A549 (cell line): ENCODE results near the gene PRKAG2. TPM values are rescaled to one million over a fixed set of nuclear protein-coding genes. Genes with fewer than 3 reads are reported as not detected.

Experiments used
- ATAC-seq, 2 experiments: fragments of 200-7000 bp in 1 of 2; fragments of >200 bp in 1 of 2; cut with Nextera tagmentation in 1 of 2; cut with Tn5 transposase in 1 of 2; 3 replicates each; pipeline versions ENCODE4 v1.8.0 to v1.9.1; 2018 to 2020; ENCODE audit warnings: mild to moderate bottlenecking in 1 of 2, moderate library complexity in 1 of 2
- CTCF ChIA-PET: fragments of 300-600 bp; sonication (Branson Sonifier 250); formaldehyde crosslinking; extraction: SDS; loops from one replicate; lab custom pipeline; 2021; ENCODE audit warnings: antibody characterized with exemption, inconsistent platforms; lab: Yijun Ruan, JAX
- POLR2A ChIA-PET: fragments of 350-600 bp; formaldehyde crosslinking; extraction: SDS; loops from one replicate; lab custom pipeline; 2021; ENCODE audit warnings: antibody characterized with exemption, inconsistent platforms; lab: Yijun Ruan, JAX
- DNase-seq, 2 experiments: peaks; one replicate each; pipeline versions ENCODE4 v3.0.0 to v3.0.0-alpha.2; 2011 to 2016; ENCODE audit warnings: low read depth in 1 of 2, low spot score in 1 of 2
- FAIRE-seq: peaks from 2 replicates; lab custom pipeline; 2011; peaks lifted over from hg19 to GRCh38; lab: Jason Lieb, UNC
- H3K27ac ChIP-seq, 2 experiments: fragments of >200 bp; sonication (Bioruptor Twin); formaldehyde crosslinking; 3 replicates each; pipeline ENCODE4 v1.5.1; 2016 to 2017
- H3K4me1 ChIP-seq: fragments of >200 bp; sonication (Bioruptor Twin); formaldehyde crosslinking; 3 replicates; pipeline ENCODE4 v1.6.1; 2016
- H3K4me2 ChIP-seq: fragments of >200 bp; sonication (Bioruptor Twin); formaldehyde crosslinking; 3 replicates; pipeline ENCODE4 v1.6.1; 2016
- H3K4me3 ChIP-seq: fragments of >200 bp; sonication (Bioruptor Twin); formaldehyde crosslinking; 3 replicates; pipeline ENCODE4 v1.5.1; 2016
- H3K9me3 ChIP-seq: fragments of >200 bp; sonication (Bioruptor Twin); formaldehyde crosslinking; 3 replicates; pipeline ENCODE4 v1.6.1; 2016
- CBX2 ChIP-seq: fragments of 200-600 bp; sonication (generic); IDR thresholded peaks from 2 replicates; pipeline ENCODE4 v1.6.1; 2016; ENCODE audit warnings: low read depth, mild to moderate bottlenecking, borderline replicate concordance
- CHD2 ChIP-seq: fragments of 150-350 bp; IDR thresholded peaks from 2 replicates; pipeline ENCODE4 v1.6.1; 2014; ENCODE audit warnings: low read length; ENCODE audit not compliant: partially characterized antibody
- EHF ChIP-seq: fragments of 250-450 bp; sonication (Bioruptor Pico); IDR thresholded peaks from 2 replicates; pipeline ENCODE4 v1.5.0; 2020; ENCODE audit warnings: mild to moderate bottlenecking
- EP300 ChIP-seq, 2 experiments: fragments of >200 bp; sonication (Bioruptor Twin); formaldehyde crosslinking; IDR thresholded peaks; 2 replicates in 1 of 2; 3 replicates in 1 of 2; pipeline ENCODE4 v1.6.1; 2016 to 2017
- ESRRA ChIP-seq: fragments of 150-350 bp; IDR thresholded peaks from 2 replicates; pipeline ENCODE4 v1.6.1; 2014; ENCODE audit warnings: mild to moderate bottlenecking, low read length, borderline replicate concordance
- FOSL2 ChIP-seq, 2 experiments: fragments of 450-650 bp in 1 of 2; fragments of >200 bp in 1 of 2; sonication (Bioruptor Twin) in 1 of 2; formaldehyde crosslinking; IDR thresholded peaks; 2 replicates each; pipeline versions ENCODE4 v1.5.0 to v1.6.1; 2016 to 2020; ENCODE audit warnings: mild to moderate bottlenecking in 1 of 2, moderate library complexity in 1 of 2
- HOXB13 ChIP-seq: fragments of 250-450 bp; sonication (Bioruptor Pico); IDR thresholded peaks from 2 replicates; pipeline ENCODE4 v1.5.0; 2020; ENCODE audit warnings: low read depth, mild to moderate bottlenecking, moderate library complexity
- HOXB5 ChIP-seq: fragments of 250-450 bp; sonication (Bioruptor Pico); IDR thresholded peaks from 2 replicates; pipeline ENCODE4 v1.5.0; 2020; ENCODE audit warnings: mild to moderate bottlenecking, moderate library complexity
- JUN ChIP-seq, 2 experiments: fragments of >200 bp; sonication (Bioruptor Twin); formaldehyde crosslinking; IDR thresholded peaks; 2 replicates in 1 of 2; 3 replicates in 1 of 2; pipeline ENCODE4 v1.6.1; 2016 to 2017
- KDM1A ChIP-seq: fragments of 200-600 bp; sonication (generic); IDR thresholded peaks from 2 replicates; pipeline ENCODE4 v1.6.1; 2016; ENCODE audit warnings: low read depth, mild to moderate bottlenecking
- KDM5A ChIP-seq: fragments of 200-600 bp; sonication (generic); IDR thresholded peaks from 2 replicates; pipeline ENCODE4 v1.6.1; 2016; ENCODE audit warnings: antibody characterized with exemption, mild to moderate bottlenecking
- NFE2L2 ChIP-seq: fragments of 150-350 bp; conservative IDR thresholded peaks from 2 replicates; pipeline ENCODE4 v1.6.1; 2014; ENCODE audit warnings: low read length
- NPAS2 ChIP-seq: fragments of 250-450 bp; sonication (Bioruptor Pico); IDR thresholded peaks from 2 replicates; pipeline ENCODE4 v1.8.0; 2022; ENCODE audit warnings: mild to moderate bottlenecking, moderate library complexity, borderline replicate concordance
- POLR2A ChIP-seq: IDR thresholded peaks from 2 replicates; pipeline ENCODE4 v1.6.1; 2012; ENCODE audit warnings: mild to moderate bottlenecking, low read length
- RCOR1 ChIP-seq: fragments of 150-350 bp; IDR thresholded peaks from 2 replicates; pipeline ENCODE4 v1.6.1; 2014; ENCODE audit warnings: antibody characterized with exemption, low read length, low read depth
- RNF2 ChIP-seq: fragments of 200-600 bp; sonication (generic); IDR thresholded peaks from 2 replicates; pipeline ENCODE4 v1.6.1; 2016; ENCODE audit warnings: low read depth, mild to moderate bottlenecking, antibody characterized with exemption, moderate library complexity, borderline replicate concordance
- SMC3 ChIP-seq: fragments of >200 bp; sonication (Bioruptor Twin); formaldehyde crosslinking; IDR thresholded peaks from 3 replicates; pipeline ENCODE4 v1.6.1; 2018; ENCODE audit warnings: inconsistent platforms
- SREBF2 ChIP-seq: fragments of 450-650 bp; IDR thresholded peaks from 2 replicates; pipeline ENCODE4 v1.6.1; 2014; ENCODE audit warnings: mild to moderate bottlenecking, moderate library complexity
- TFCP2L1 ChIP-seq: fragments of 250-450 bp; sonication (Bioruptor Pico); IDR thresholded peaks from 2 replicates; pipeline ENCODE4 v1.5.0; 2021; ENCODE audit warnings: mild to moderate bottlenecking
- ZC3H11A ChIP-seq: fragments of 450-650 bp; IDR thresholded peaks from 2 replicates; pipeline ENCODE4 v1.6.1; 2014; ENCODE audit warnings: antibody characterized with exemption, mild to moderate bottlenecking
- ZFP36 ChIP-seq: fragments of 450-650 bp; IDR thresholded peaks from 2 replicates; pipeline ENCODE4 v1.6.1; 2014; ENCODE audit warnings: borderline replicate concordance; ENCODE audit not compliant: partially characterized antibody
- ZSCAN20 ChIP-seq: fragments of 250-450 bp; sonication (Bioruptor Pico); IDR thresholded peaks from 2 replicates; pipeline ENCODE4 v1.8.0; 2022; ENCODE audit warnings: mild to moderate bottlenecking, moderate library complexity
- WGBS: methylation state at CpG from one replicate; pipeline ENCODE4 v1.1.6; 2017; ENCODE audit errors: missing lambda C conversion rate; 5-methylcytosine and 5-hydroxymethylcytosine counted together
- polyA plus RNA-seq, 4 experiments: library from polyadenylated mRNA; depleted of rRNA in 3 of 4; stranded (reverse); fragments of >200 nt; fragmentation: RNase III in 1 of 4; extraction: RNeasy Plus Mini Kit Qiagen cat#74134 plus additional on column Dnase treatment in 1 of 4; gene quantifications; 2 replicates in 3 of 4; 3 replicates in 1 of 4; pipeline ENCODE4 v1.2.3, GENCODE V29; 2011 to 2017
- TF ChIP-seq, protein P1 (sequence below): fragments of >200 bp; sonication (Bioruptor Twin); formaldehyde crosslinking; IDR thresholded peaks from 3 replicates; pipeline ENCODE4 v1.6.1; 2016
- TF ChIP-seq, protein P2 (sequence below): fragments of >200 bp; sonication (Bioruptor Twin); formaldehyde crosslinking; IDR thresholded peaks from 3 replicates; pipeline ENCODE4 v1.5.1; 2016
- TF ChIP-seq, protein P3 (sequence below): fragments of 250-450 bp; sonication (Bioruptor Pico); IDR thresholded peaks from 2 replicates; pipeline ENCODE4 v1.5.0; 2021; ENCODE audit warnings: mild to moderate bottlenecking, moderate library complexity, borderline replicate concordance

PRKAG2 gene
- polyA plus RNA-seq, 2 of the 4 experiments (the other 2 are of a cell fraction), result 26.5 to 31.7 TPM

DNA sequence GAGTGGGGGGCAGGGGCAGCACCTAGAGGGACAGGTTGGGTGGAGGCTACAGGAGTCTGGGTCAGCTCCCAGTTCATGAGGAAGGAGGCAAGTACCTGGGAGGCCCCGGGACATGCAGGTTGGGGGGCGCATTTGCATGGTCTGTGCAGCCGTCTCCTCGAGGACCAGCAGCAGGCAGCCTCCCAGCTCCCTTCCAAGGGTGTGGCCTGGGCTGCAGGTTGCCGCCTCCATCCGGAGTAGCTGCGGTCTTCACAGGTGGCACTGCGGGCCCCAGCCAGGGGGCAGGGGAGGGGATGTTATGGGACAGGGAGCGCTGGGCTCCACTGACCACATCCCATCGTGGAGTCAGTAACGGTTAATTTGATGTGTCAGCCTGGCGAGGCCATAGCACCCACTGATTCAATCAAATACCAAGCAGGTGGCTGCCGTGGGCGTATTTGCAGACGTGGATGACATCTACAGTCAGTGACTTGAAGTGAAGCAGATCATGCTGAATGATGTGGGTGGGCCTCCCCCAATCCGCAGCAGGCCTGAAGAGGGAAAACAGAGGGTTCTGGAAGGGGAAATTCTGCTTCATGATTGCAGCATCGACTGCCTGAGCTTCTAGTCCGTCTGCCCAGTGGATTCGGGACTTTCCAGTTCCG, 81.6 kb downstream of the PRKAG2 start:
- ChIA-PET CTCF (interaction anchor here (3.9 to 12.8 kb wide), 2 partner anchors 12 to 13 kb away, joined by 17 to 153 read pairs; no protein-coding TSS in a partner anchor), POLR2A (no interaction called here)
- Histone ChIP-seq H3K4me3 (no peak overlapping the region), H3K9me3 (no peaks in the 10 kb centered on the region), H3K4me1 (peaks cover 25% of the 10 kb centered on the region), H3K4me2 (no peak overlapping the region), H3K27ac (peak overlapping the region in 1 of 2 experiments; percentile 11; a peak in 1 of 6 replicates)
- 90% methylated on average over 16 of the region's 20 CpGs for WGBS
- ATAC-seq, result no peak
- no peak for FAIRE-seq
- TF ChIP-seq SREBF2 (no peak), HOXB13 (CRISPR knock-in tag) (no peak), TFCP2L1 (no peak), CBX2 (no peak), FOSL2 (IDR thresholded peaks at IDR 0.05) (no peak), FOSL2 (CRISPR knock-in tag; IDR thresholded peaks at IDR 0.05) (no peak), RNF2 (no peak), POLR2A (no peak), CHD2 (no peak), ZC3H11A (no peak), NPAS2 (no peak), ESRRA (no peak), RCOR1 (no peak), ZFP36 (no peak), JUN (IDR thresholded peaks at IDR 0.05) (no peak)
- TF ChIP-seq, protein P1, sequence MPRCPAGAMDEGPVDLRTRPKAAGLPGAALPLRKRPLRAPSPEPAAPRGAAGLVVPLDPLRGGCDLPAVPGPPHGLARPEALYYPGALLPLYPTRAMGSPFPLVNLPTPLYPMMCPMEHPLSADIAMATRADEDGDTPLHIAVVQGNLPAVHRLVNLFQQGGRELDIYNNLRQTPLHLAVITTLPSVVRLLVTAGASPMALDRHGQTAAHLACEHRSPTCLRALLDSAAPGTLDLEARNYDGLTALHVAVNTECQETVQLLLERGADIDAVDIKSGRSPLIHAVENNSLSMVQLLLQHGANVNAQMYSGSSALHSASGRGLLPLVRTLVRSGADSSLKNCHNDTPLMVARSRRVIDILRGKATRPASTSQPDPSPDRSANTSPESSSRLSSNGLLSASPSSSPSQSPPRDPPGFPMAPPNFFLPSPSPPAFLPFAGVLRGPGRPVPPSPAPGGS, result no peak
- DNase-seq, result no peak

DNA sequence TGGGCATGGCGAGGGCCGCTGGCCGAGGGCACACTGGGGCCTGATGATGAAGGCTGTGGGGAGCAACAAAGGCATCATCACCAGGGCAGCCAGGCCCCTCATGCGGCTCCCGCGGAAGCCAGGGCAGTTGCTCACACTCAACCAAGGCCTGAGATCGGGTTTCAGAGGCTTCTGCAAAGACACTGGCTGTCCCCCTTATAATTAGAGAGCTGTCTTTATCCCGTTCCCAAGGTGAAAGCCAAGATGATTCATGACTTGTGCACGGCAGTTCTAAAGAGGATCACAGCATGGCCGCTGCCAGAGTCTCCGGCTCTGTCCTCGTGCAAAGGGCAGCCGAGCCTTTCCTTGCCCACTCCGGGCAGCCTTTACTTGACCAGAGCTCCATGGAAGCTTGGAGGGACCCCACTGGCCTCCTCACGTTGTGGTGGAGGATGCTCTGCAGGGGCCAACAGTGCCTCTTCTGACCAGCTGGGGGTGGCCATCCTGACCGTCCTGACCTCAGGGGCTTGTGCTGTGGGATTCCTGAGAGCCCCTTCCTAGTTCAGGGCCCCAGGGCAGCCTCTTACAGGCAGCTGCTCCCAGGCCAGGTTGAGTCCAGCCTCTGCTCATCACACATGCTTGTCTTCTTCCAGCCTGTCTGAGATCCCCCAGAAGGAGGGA, 82.3 kb downstream of the PRKAG2 start:
- no peak overlapping the region for H3K4me2 ChIP-seq
- peak overlapping the region in 1 of 2 experiments; percentile 11; a peak in 1 of 6 replicates for H3K27ac ChIP-seq
- no peaks in the 10 kb centered on the region for H3K9me3 ChIP-seq
- no peak for FAIRE-seq
- H3K4me1 ChIP-seq, result peaks cover 25% of the 10 kb centered on the region
- ChIA-PET POLR2A (no interaction called here), CTCF (interaction anchor here (0.5 to 12.8 kb wide), 3 partner anchors 8 to 196 kb away, joined by 3 to 153 read pairs (median 3); no protein-coding TSS in a partner anchor)
- no peak for ATAC-seq
- TF ChIP-seq EHF (CRISPR knock-in tag), result no peak
- no peak for TF ChIP-seq EP300 (IDR thresholded peaks at IDR 0.05)
- TF ChIP-seq HOXB5 (CRISPR knock-in tag), result no peak
- no peak for TF ChIP-seq ZSCAN20 (CRISPR knock-in tag)
- TF ChIP-seq, protein P2, sequence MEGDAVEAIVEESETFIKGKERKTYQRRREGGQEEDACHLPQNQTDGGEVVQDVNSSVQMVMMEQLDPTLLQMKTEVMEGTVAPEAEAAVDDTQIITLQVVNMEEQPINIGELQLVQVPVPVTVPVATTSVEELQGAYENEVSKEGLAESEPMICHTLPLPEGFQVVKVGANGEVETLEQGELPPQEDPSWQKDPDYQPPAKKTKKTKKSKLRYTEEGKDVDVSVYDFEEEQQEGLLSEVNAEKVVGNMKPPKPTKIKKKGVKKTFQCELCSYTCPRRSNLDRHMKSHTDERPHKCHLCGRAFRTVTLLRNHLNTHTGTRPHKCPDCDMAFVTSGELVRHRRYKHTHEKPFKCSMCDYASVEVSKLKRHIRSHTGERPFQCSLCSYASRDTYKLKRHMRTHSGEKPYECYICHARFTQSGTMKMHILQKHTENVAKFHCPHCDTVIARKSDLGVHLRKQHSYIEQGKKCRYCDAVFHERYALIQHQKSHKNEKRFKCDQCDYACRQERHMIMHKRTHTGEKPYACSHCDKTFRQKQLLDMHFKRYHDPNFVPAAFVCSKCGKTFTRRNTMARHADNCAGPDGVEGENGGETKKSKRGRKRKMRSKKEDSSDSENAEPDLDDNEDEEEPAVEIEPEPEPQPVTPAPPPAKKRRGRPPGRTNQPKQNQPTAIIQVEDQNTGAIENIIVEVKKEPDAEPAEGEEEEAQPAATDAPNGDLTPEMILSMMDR, result no peak
- TF ChIP-seq POLR2A, result no peak
- no peak for TF ChIP-seq NFE2L2
- TF ChIP-seq KDM1A, result no peak
- TF ChIP-seq CHD2, result no peak
- no peak for TF ChIP-seq RNF2
- TF ChIP-seq TFCP2L1, result no peak
- no peak for TF ChIP-seq KDM5A
- TF ChIP-seq, protein P3, sequence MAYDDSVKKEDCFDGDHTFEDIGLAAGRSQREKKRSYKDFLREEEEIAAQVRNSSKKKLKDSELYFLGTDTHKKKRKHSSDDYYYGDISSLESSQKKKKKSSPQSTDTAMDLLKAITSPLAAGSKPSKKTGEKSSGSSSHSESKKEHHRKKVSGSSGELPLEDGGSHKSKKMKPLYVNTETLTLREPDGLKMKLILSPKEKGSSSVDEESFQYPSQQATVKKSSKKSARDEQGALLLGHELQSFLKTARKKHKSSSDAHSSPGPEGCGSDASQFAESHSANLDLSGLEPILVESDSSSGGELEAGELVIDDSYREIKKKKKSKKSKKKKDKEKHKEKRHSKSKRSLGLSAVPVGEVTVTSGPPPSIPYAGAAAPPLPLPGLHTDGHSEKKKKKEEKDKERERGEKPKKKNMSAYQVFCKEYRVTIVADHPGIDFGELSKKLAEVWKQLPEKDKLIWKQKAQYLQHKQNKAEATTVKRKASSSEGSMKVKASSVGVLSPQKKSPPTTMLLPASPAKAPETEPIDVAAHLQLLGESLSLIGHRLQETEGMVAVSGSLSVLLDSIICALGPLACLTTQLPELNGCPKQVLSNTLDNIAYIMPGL (CRISPR knock-in tag), result no peak
- TF ChIP-seq SMC3, result no peak
- WGBS, result 92% methylated on average over 15 of the region's 16 CpGs
- no peak for DNase-seq
- H3K4me3 ChIP-seq, result no peak overlapping the region
